Coronary artery (tissue), 2 donors: ENCODE results near the gene KRI1.

Experiments
- DNase-seq: peaks from one replicate; pipeline ENCODE4 v3.0.0-alpha.2; 2017; ENCODE audit warnings: low spot score
- H3K27ac ChIP-seq, 2 donors: fragments of 200-600 bp; sonication (generic); one replicate each; pipeline ENCODE4 v1.5.1; 2016 to 2019
- H3K4me3 ChIP-seq: fragments of 200-600 bp; sonication (generic); 2 replicates; pipeline ENCODE4 v1.5.1; 2016; ENCODE audit warnings: mild to moderate bottlenecking, moderate library complexity
- TF ChIP-seq, protein P1 (sequence below): fragments of 200-600 bp; sonication (generic); IDR thresholded peaks from one replicate; pipeline ENCODE4 v1.5.1; 2019; ENCODE audit warnings: antibody characterized with exemption

Gene KRI1

DNA sequence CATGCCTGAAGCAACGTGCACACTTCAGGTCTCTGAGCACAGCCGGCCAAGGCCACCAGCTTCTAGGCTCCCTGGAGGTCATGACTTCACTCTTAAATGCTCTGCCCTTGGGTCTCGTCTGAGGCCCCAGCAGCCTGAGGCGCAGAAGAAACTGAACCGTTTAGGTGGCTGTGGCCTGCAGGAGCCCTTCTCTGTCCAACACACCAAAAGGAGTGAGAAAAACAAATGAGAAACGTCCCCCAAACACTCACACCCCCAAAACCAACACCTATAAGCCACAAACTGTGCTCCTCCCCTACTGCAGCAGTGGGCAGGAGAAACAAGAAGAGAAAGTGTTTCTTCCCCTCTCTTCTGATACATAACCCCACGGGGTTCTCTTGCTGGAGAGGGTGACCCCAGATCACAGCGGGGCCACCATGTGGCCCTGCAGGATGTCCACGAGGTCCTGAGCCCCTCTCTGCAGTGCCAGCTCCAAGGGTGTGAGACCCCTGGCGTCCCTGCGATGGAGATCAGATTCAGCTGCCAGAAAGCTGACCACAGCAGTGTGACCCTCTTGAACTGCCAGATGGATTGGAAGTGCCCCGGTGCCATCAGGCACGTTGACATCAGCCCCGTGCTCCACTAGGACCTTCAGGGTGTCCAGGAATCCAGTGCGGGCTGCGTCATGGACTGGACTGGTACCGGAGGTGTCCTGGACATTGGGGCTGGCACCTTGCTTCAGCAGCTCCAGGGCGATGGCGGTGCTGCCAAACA lies 1.0 kb upstream of the KRI1 start:
- TF ChIP-seq, protein P1, sequence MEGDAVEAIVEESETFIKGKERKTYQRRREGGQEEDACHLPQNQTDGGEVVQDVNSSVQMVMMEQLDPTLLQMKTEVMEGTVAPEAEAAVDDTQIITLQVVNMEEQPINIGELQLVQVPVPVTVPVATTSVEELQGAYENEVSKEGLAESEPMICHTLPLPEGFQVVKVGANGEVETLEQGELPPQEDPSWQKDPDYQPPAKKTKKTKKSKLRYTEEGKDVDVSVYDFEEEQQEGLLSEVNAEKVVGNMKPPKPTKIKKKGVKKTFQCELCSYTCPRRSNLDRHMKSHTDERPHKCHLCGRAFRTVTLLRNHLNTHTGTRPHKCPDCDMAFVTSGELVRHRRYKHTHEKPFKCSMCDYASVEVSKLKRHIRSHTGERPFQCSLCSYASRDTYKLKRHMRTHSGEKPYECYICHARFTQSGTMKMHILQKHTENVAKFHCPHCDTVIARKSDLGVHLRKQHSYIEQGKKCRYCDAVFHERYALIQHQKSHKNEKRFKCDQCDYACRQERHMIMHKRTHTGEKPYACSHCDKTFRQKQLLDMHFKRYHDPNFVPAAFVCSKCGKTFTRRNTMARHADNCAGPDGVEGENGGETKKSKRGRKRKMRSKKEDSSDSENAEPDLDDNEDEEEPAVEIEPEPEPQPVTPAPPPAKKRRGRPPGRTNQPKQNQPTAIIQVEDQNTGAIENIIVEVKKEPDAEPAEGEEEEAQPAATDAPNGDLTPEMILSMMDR, result no peak
- peak; percentile 73 for DNase-seq
- peak overlapping the region; percentile 88 to 91 for H3K27ac ChIP-seq
- H3K4me3 ChIP-seq, result peak overlapping the region; percentile 89

DNA sequence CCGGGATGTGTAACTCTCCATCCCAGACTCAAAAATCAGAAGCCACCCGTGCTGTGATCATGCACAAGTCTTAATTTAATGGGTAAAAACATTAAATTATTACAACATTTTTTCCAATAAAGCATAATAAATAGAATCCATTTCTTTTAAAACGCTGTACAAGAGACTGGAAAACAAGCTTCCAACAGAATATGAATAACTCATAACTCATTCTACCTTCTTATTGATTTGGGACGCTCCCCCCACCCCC lies 523 bp upstream of the KRI1 start:
- TF ChIP-seq, protein P1, result no peak
- peak overlapping the region; percentile 88 to 91 for H3K27ac ChIP-seq
- H3K4me3 ChIP-seq, result peak overlapping the region; percentile 89
- no peak for DNase-seq

DNA sequence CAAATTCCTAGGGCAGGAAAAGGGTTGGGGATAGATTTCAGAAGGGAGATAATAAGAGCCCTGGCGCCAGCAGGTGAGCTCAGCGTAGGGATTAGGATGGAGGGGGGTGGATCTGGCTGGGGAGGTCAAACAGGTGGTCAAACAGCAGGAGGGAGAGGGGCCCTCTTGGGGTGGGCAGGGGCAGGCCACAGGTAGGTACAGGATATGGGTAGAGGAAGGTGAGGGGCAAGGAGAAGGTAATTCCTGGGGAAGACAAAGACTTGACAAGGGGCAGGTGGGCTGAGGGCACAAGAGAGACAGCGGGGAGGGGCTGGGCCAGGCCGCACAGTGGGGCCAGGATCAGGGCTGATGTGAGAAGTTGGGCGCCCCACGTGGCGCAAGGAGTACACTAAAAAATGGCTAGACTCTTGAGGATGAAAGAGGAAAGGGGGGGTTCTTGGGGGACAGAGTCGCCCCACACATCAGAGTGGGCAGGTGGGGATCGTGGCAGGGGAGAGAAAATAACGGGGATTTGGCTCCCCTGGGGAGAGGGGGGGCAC lies 713 bp downstream of the KRI1 start:
- Histone ChIP-seq H3K27ac (peak overlapping the region; percentile 88 to 91), H3K4me3 (peak overlapping the region; percentile 89)
- DNase-seq, result peak; percentile 76
- TF ChIP-seq, protein P1, result no peak

DNA sequence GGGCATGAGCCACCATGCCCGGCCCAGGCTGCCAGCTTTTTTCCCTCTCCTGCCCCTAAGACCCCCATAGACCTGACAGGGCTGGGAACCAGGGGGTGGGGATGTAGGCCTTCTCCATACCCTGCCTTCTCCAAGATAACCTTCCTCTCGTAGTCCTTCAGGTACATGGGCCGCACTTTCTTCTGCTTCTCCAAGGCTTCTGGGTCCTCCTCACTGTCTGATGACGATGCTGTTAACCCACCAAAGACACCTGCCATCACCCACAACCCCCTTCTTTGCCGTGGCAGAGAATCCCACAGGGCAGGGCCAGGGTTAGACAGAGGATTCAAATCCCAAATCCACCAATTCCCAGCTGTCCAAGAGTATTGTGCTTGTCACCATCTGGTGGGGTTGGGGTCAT lies 3.2 kb downstream of the KRI1 start:
- TF ChIP-seq, protein P1, result no peak
- DNase-seq, result peak; percentile 56
- H3K27ac ChIP-seq, result no peak overlapping the region
- no peak overlapping the region for H3K4me3 ChIP-seq

DNA sequence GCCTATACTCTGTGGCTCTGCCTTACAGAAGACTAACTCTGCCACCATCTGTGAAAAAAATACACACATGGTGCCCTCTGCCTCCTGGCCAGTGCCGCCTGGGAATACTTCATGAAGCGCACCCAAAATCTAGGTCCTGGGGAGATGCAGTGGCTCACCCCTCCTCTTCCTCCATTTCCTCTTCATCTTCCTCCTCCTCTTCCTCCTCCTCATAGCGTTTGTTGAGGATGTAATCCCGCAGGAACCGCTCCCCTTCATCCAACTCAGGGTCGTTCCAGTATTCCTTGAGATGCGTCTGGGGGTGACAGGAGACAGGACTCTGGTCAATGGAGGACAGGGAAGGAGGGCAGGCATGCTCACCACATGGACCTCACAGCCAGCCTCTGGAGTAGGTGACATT lies 5.7 kb downstream of the KRI1 start:
- H3K27ac ChIP-seq, result no peak overlapping the region
- H3K4me3 ChIP-seq, result no peak overlapping the region
- TF ChIP-seq, protein P1, result no peak
- DNase-seq, result no peak

GRCh38 chr19:10557603-10558197 lies 8.1 kb downstream of the KRI1 start:
- no peak overlapping the region for H3K4me3 ChIP-seq
- TF ChIP-seq, protein P1, result no peak
- H3K27ac ChIP-seq, result no peak overlapping the region
- no peak for DNase-seq

DNA sequence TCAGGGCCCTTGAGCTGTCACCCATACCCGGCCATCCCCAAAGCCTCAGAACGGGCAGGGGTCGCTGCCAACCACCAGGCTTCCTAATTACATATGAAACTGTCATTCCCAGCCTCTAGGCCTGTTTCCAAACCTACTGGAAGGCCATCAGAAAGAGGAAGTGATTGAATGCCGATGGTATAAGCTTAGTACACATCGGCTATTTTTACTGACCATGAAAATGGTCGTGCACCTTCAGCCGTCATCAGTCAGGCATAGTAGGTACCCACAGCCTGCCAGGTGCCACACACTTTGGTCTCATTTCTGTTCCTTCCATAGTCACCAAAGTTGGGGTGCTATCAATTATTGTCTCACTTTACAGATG lies 10.2 kb downstream of the KRI1 start:
- H3K4me3 ChIP-seq, result no peak overlapping the region
- H3K27ac ChIP-seq, result no peak overlapping the region
- TF ChIP-seq, protein P1, result no peak
- DNase-seq, result no peak
